ENCODE data around the gene ASB3.
A peak's percentile ranks its signal among the peaks of the same experiment; 100 is the strongest.
"Not testable (repeated sequence)": the region's sequence is repeated elsewhere in the genome, so short reads cannot be mapped to it uniquely, and the experiment has no call there.

The ASB3 gene

DNA sequence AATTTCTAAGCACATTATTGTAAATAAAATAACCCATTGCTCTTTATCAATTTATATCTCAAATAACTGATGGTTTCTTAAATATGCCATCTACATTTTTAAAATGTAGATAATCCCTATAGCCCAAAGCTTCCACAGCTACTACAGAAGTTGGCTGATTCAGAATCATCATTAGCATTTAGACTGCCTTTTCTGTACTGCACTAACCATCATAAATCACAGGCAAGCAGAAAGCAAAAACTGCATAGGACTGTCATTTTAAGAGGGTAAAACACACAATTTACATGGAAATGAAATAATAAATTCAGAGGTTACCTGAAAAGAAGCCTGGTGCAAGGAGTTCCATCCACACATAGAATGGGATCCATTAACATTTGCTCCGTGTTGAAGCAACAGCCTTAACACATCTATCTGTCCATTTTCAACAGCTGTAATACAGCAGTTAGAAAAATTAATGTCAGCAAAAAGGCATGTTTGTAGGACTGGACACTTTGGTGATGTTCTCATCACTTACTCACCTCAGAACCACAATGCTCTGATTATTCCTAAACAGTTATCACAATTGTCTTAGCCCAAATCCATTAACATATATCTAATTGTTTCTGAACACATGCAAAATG lies 57.5 kb downstream of the ASB3 start:
- DNase-seq (ENCODE audit: low spot score) = no peak

DNA sequence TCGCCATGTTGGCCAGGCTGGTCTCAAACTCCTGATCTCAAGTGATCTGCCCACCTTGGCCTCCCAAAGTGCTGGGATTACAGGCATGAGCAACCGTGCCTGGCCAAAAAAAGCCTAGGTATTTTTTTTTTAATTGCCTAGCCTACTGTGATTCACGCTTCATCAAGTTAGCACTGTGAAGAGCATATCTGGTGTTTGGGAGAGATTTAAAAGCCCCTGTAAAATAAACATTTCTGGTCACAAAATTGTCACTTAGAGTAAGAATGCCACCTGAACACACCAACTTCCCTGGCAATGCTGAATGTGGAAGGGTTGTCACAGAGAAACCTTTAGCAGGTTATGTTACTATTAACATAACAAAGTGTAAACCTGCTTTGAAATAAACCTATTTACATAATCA lies 58.8 kb downstream of the ASB3 start:
- no peak for DNase-seq (ENCODE audit: low spot score)

DNA sequence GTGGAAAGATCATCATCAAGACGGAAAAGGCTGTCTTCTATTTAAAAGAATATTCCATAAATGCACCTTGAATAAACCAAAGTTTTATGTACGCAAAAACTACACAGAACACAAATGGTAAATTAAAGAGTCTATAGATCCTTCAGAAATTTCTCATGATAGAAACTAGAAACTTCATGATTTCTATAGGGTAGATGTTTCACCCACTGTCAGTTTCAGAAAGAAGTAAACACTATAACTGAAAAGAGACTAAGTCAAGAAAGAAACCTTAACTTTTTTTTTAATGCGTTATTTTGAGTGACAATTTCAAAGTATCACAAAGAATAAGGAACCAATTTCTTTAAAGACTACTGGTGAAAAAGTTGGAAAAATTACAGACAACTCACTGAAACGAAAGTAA lies 61.1 kb downstream of the ASB3 start:
- DNase-seq (ENCODE audit: low spot score) = no peak

DNA sequence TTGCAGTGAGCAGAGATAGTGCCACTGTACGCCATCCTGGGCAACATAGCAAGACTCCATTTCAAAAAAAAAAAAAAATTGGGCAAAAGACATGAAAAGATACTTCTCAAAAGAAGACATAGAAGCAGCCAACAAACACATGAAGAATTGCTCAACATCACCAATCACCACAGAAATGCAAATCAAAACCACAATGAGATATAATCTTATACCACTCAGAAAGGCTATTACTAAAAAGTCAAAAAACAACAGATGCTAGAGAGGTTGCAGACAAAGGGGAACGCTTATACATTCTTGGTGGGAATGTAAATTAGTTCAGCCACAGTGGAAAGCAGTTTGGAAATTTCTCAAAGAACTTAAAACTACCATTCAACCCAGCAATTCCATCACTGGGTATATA lies 62.2 kb downstream of the ASB3 start:
- no peak for DNase-seq (ENCODE audit: low spot score)

DNA sequence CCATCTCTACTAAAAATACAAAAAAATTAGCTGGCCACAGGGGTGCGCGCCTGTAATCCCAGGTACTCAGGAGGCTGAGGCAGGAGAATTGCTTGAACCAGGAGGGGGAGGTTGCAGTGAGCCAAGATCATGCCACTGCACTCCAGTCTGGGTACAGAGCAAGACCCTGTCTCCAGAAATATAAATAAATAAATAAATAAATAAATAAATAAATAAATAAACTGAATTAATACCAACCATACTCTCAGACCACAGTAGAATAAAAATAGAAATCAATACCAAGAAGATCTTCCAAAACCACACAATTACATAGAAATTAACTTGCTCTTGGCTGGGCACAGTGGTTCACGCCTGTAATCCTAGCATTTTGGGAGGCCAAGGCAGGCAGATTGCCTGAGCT lies 65.8 kb downstream of the ASB3 start:
- DNase-seq (ENCODE audit: low spot score) = not testable (repeated sequence)

DNA sequence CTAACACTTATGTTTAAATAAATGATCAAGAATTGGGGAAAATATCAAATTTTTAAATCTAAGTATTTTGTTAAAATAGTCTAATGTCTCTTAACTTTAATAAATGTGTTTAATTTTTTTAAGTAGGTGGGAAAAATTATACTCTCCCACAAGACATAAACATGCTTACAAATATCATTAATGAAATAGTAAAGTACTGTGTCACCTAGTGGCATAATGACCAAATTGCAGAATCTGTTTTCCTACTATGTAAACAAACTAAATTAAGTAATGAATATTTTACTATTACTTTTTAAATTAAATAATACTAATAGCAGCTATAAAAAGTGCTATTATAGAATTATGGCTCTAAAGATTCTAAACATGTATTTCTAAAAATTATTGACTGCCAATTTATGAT lies 71.2 kb downstream of the ASB3 start:
- peak; percentile 75 for DNase-seq (ENCODE audit: low spot score)

DNA sequence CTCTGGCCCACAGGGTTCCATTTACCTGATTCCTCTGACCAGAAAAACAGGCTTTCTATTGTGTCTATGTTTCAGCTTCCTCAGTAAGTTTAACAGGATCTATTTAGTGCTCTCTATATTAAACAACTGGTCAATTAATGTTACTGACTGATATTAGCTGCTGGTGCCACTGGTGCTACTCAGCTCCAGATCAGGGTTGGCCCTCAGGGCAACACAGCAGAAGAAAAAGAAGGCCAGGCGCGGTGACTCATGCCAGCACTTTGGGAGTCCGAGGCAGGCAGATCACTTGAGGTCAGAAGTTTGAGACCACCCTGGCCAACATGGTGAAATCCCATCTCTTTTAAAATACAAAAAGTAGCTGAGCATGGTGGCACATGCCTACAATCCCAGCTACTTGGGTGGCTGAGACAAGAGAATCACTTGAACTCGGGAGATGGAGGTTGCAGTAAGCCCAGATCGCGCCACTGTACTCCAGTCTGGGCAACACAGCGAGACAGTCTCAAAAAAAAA lies 75.4 kb downstream of the ASB3 start:
- no peak for DNase-seq (ENCODE audit: low spot score)

DNA sequence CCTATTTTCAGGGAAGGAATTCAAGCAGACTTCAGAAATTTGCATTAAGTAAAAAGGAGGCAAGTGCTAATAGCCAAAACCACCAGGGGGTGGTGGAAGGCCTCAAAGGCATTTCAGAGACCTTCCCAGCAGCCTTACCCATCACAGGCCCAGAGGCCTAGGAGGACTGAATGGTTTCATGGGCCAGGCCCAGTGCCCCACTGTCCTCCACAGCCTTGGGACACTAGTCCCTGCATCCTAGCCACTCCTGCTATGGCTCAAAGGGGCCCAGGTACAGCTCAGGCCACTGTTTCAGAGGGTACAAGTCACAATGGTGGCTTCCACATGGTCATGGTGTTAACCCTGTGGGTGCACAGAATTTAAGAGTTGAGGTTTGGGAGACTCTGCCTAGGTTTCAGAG lies 77.8 kb downstream of the ASB3 start:
- no peak for DNase-seq (ENCODE audit: low spot score)

DNA sequence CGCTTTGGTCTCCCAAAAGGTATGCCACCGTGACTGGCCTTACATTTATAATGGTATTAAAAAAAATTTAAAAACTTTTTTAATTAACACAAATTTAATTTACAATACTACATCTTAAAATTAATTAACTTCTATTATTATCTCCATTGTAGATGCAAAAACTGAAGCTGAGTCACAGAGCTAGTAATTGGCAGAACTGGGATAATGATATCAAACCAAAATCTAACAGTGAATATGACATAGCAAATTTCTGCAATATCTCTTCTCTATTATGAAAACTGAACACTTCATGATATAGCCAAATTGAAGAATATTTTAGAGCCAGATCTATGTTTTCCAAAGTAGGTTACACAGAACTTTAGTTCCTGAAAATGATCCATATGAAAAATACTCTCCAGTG lies 85.5 kb downstream of the ASB3 start:
- no peak for DNase-seq (ENCODE audit: low spot score)

DNA sequence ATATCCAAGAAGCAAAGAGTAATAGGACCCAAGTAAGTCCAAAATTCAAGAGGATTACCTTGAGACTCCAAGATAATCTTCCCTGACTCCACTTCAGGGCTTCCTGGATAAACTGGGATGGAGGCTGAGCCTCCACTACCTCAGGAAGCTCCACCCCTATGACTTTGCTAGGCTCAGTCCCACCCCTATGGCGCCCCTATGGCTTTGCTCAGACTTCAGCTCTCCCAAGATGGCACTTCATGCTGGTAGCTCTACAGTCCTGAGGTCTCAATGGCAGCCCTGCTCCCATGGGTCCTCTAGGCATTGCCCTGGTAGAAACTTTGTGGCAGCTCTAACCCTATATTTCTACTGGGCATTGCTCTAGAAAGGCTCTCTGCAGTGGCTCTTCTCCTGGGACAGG lies 89.1 kb downstream of the ASB3 start:
- no peak for DNase-seq (ENCODE audit: low spot score)

DNA sequence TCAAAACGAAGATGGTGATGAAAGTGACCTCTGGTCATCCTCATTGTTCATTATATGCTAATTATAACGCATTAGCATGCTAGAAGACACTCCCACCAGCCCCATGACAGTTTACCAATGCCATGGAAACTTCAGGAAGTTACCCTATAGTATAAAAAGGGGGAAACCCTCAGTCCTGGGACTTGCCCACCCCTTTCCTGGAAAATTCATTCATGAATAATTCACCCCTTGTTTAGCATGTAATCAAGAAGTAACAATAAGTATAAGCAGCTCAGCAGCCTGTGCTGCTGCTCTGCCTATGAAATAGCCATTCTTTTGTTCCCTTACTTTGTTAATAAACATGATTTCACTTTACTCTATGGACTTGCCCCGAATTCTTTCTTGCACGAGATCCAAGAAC lies 89.7 kb downstream of the ASB3 start:
- DNase-seq (ENCODE audit: low spot score) = no peak

DNA sequence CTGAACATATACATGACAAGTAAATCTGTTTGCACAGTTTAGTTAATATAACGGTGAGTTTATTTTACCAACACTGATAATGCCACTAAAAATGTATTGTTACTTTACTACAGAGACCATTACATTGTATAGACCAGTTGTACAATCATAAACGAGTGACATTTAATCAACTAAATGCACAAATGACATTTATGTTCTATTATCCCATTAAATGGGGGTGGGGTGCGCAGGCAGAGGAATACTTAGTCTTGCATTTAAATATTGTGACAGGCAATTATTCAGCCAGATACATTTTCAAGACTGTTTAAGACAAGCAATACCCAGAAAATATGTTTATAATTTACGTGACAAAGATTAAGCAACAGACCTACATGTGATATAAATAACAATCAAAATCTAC lies 91.2 kb downstream of the ASB3 start:
- no peak for DNase-seq (ENCODE audit: low spot score)

DNA sequence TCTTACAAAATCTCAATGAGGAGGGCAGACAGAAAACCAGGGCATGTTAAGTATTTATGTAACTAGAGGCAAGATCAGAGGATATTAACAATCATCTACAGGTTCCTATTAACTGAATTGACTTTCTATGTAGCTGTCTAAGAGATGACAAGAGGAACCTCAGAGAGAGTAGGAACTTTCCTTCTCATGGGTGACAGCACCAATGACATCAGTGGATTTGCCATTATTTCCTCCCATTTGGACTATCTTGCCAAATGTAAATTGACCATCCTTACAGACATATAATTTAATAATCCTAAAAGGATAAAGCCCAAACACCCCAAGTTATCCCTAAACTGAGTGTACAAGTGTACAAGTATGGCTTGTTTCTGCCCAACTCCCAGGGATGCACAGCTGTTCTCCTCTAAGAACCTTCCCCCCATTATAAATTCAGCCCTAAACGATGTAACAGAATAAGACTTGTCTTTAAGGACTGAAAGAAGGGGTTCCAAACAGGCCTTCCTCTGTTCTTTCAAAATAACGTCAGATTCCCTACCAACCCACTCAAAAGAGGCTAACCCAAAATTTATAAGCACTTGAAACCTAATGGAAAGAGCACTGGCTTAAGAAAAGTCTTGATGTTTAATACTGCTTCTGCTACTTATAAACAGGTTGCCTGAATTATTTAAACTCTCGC lies 92.5 kb downstream of the ASB3 start:
- no peak for DNase-seq (ENCODE audit: low spot score)

DNA sequence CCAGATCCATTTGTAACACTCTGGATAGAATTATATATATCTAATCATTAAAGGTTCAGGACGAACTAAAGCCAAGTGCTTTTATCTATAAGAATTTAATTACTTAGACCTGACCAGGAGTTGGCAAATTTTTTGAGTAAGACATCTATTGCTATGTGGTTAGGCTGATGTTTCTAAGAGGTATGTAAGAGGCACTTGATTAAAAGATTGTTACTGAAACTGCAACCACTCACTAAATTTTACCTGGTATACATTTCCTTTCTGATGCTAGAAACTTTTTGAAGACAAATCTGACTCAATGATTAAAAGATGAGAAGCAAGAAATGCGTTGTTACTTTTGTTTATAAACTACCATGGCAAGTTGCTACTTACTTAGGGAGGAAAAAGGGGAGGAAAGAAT lies 95.9 kb downstream of the ASB3 start:
- no peak for DNase-seq (ENCODE audit: low spot score)

DNA sequence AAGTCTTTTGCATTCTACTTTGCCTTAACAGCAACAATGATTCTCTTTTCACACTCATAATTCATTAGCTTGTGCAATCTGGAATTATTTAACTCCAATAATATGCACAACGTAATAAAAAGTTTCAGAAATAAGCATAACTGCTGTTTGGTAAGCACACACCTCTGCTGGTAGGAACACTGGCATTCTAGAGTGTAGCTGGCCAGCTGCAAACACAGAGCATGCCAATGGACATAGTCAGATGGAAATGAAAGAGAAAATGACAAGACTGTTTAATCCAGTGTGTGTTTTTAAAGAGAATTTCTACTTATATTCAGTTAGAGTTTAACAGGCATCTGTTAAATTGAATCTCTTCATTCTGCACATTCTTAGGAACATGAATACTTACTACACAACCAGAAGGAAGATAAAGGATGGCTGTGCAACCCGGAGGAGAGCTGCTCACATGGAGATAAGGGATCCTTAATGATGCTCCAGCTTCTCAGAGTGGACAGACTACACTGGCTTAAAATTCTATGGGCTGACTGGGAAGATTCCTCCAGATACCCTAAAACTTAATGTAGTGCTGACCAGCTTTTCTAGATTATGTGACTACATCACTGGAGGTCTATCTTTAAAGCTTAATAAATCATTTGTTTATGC lies 113.8 kb downstream of the ASB3 start:
- peak; percentile 42 for DNase-seq (ENCODE audit: low spot score)

DNA sequence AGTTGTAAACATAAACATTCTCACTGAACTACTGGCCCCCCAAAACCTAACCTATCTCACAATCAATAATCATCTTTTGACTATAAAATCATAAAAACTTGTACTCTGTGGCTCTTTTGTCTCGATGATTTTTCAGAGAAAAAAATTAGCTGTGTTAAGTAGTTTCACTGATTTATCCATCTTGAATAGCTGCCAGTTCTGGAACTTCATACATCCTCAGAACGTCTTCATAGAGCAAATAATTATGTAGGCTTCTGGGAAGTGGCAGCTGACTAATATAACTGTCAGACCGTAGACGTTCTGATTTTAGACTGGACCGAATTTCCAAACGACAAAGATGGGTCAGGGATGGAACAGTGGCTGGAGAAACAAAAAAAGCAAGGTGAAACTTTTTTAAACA lies 116.4 kb downstream of the ASB3 start:
- no peak for DNase-seq (ENCODE audit: low spot score)

DNA sequence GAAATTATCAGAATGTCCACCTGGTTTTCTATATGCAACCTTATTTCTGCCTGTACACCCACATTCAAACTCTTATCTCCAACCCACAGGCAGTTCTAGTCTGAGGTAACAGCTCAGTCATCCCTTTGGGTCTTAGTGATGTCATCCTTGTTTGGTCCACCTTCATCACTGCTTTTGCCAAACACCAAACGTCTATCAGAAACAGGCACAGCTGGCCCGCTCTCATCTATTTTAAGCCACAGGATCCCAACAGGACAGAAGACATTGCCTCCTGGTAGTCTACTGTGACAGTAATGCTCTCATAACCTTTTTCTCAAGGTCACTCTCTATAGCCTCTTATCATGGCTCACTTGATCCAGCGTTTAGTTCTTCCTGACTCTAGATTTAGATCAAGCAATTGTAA lies 118.1 kb downstream of the ASB3 start:
- peak; percentile 96 for DNase-seq (ENCODE audit: low spot score)

DNA sequence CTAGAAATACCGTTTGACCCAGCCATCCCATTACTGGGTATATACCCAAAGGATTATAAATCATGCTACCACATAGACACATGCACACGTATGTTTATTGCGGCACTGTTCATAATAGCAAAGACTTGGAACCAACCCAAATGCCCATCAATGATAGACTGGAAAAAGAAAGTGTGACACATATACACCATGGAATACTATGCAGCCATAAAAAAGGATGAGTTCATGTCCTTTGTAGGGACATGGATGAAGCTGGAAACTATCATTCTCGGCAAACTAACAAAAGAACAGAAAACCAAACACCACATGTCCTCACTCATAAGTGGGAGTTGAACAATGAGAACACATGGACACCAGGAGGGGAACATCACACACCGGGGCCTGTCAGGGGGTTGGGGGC lies 119.6 kb downstream of the ASB3 start:
- DNase-seq (ENCODE audit: low spot score) = not testable (repeated sequence)

DNA sequence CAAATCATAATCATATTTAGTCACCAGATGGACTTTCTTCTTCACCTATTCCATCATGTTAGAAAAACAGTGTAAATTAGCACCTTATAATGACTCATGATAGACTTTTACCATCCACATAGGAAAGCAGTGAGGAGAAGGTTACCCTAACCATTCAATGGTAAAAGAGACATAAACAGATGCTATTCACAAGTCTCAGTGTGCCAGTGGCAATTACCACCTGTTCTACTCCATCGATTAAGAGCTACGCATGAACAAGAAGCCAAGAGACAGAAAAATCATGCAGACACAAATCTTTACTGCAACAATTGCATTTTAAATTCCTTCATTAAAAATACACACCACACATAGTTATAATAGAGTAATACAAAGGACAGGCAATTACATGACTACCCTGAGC lies 125.9 kb downstream of the ASB3 start:
- no peak for DNase-seq (ENCODE audit: low spot score)

DNA sequence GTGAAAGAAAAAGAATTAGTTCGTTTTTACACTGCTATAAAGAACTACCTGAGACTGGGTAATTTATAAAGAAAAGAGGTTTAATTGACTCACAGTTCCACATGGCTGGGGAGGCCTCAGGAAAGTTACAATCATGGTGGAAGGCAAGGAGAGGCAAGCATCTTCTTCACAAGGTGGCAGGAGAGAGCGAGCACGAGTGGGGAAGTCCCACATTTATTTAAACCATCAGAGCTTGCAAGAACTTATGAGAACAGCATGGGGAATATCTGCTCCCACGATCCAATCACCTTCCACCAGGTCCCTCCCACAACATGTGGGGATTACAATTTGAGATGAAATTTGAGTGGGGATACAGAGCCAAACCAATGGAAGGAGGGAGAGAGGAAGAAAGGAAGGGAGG lies 128.3 kb downstream of the ASB3 start:
- peak; percentile 45 for DNase-seq (ENCODE audit: low spot score)

DNA sequence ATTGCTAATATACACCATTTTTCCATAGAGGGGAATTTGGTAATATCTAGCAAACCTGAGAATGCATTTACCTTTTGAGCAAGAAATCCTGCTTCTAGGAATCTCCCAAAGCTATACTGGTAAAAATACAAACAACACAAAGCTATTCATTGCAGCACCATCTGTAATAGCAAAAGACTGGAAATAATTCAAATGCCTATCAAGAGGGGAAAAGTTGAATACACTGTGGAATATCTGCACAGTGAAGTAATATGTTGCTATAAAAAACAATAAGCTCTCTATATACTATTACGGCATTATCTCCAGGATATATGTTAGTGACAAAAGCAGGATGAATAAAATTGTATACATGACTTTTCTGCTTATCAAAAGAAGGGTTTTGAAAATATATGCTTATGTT lies 131.5 kb downstream of the ASB3 start:
- DNase-seq (ENCODE audit: low spot score) = no peak

DNA sequence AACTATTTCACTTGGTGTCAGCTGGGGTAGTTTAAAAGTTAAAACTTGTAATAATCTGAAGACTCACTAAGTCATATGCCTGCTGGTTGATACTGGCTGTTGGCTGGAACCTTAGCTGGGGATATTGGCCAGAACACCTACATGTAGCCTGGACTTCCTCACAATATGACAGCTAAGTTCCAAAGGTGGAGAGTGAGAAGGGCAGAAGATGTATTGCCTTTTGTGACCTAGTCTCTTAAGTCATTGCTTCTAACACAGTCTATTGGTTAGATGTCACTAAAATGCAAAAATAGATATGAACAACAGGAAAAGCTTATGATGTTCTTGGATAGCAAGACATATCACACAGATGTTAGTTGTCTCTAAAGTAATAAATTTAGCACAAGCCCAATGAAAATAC lies 132.4 kb downstream of the ASB3 start:
- no peak for DNase-seq (ENCODE audit: low spot score)

DNA sequence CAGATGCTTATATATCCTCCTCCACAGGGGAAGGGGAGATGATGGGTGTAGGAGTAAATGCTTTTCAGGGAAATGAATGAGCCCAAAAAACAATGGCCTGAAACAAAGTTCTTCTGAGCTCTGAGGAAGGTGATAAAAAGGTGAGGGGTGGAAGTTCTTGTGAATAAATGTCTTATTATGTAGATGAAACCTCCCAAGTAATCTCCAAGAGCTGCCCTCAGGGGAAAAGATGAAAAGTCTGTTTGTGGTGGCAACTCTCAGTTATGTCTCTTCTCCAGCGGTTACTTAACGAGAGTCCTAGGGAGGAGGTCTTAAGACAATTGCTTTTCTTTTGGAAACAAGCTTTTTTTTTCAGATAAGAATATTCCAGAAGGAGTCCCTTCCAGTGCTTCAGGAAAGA lies 134.6 kb downstream of the ASB3 start:
- no peak for DNase-seq (ENCODE audit: low spot score)

DNA sequence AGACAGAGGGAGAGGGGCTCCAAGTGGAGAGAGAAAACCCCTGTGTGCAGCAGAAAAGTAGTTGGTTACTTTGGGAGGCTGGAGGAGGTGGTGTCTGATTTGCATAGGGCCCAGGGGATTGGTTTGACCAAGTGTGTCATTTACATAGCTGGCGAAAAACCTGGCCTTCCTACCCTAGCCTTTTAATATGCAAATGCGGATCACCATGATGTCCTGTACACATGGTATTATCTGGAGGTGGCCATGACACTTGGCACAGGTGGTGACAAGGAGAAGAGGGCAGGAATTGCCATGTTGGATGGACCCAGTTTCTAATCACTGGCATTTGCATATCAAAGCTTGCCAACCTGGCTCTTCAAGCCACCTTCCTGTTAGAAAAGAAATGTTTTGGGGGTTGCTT lies 140.0 kb downstream of the ASB3 start:
- DNase-seq (ENCODE audit: low spot score) = no peak

All from hematopoietic multipotent progenitor cell treated with erythropoietin and hydrocortisone succinate and interleukin-3 and kit ligand, for 15 days (in vitro differentiated cells).